Glomerular endothelial cell (primary cell): ENCODE measurements around the gene PCDH15. TPM values are rescaled to one million over a fixed set of nuclear protein-coding genes. Genes with fewer than 3 reads are reported as not detected.

Source experiments
- DNase-seq: peaks from one replicate; pipeline ENCODE4 v3.0.0-alpha.2; 2011; ENCODE audit warnings: low read depth, low spot score; ENCODE audit errors: extremely low read depth
- total RNA-seq: library from RNA; depleted of rRNA; stranded (reverse); fragments of >200 nt; gene quantifications from 2 replicates; pipeline ENCODE4 v1.2.3, GENCODE V29; 2015

PCDH15 gene
- not detected in 2 replicates for total RNA-seq

GRCh38 chr10:54800741-54801421 is at the start of gene PCDH15:
PCDH15 (minus strand) TSS chr10:54801231; CDS start chr10:54664262, 136,969 bp downstream.
- no peak for DNase-seq

DNA sequence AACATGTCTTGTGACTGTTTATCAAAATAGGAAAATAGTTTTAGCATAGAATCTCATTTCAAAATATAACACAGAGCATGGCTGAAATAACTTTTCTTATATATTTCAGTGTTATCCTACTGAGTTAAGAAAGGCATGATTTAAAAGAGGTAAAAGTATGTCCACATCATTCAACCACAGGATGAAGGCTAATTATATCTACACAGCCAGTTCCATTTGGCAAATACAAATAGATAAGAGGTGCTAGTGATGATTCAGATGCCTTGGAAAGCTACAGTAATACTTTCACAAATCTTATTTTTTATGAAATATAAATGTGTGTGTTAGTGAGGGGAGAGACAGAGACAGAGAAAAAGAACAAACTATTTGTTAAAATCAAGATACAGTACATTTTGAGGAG is 42.9 kb upstream of the PCDH15 start:
- DNase-seq, result no peak

- no peak for DNase-seq
Measured at GRCh38 chr10:54843085-54843646, 42.1 kb upstream of the PCDH15 start.

DNA sequence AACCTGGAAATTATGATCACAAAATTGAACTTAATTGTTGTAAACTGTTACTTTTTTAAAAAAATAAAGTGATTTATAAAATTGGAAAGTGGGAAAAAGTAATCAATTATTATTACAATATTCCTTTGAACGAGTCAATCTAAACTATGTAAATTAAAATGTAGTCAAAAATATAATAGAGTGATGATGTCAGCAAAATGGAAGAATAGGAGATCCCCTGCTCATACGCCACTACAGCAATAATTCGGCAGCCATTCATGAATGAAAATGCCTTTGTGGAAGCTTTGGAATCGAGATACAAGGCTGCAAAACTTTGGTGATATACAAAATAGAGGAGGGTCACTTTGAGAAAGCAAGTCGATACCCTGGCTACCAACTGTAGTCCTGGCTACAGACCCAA is 36.4 kb upstream of the PCDH15 start:
- no peak for DNase-seq

DNA sequence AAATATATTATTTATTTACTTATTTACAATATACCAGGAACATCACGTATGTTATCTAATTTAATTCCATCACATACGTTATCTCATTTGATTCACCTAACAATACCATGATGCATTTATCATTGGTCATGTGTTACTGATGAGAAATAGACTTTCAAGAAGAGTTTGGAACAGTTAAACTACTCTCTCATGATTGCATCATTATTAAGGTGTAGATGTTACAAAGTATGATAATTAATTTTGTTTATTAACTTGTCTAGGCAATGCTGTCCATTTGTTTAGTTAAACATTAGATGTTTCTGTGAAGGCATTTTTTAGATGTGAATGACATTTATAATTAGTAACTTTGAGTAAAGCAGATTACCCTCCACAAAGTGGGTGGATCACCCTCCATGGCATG is 32.0 kb upstream of the PCDH15 start:
- DNase-seq, result no peak

DNA sequence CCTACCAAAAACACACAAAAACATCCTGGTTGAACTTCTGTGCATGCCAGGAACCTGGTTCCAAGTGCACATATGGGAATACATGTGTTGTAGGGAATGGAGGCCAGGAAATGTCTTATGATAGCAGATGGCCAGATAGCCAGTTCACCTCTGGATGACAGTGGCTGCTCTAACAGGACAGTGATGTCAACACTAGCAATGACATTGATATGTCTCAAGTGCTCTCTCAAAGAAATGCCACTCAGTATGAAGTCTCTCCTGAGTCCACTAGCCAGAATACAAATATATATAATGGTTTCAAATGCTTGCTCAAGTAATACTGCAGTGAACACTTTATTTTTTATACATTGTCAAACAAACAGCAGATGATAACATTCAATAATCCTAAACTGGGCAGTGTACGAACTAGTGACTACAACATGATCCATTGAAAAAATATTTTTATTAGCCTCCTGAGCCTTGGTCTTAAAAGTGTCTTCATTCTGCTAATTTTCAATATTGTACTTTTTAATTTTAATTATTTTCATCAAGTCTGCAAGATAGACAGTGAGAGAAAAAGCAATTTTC is 26.0 kb upstream of the PCDH15 start:
- DNase-seq, result no peak

GRCh38 chr10:54815583-54815982 is 14.6 kb upstream of the PCDH15 start:
- DNase-seq, result no peak

- DNase-seq, result no peak
Measured at GRCh38 chr10:54808186-54808935, 7.3 kb upstream of the PCDH15 start.

DNA sequence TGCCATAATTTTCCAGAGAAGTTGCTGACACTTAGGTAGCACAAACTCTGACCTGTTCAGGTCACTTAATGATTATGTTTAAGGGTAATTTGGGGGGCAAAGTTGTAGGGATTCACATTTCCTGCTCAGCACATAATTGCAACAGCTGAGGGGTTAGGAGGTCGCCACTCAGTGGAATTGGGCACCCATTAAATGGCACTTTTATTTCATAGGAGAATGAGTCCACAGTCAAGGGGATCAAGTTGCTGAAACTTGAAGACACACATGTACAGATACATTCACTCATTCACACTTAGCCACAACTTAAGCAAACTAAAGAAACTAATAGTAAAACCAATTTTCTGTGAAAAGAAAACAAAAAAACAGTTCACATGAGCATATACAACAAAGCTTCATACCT is 1.5 kb downstream of the PCDH15 start:
- DNase-seq, result no peak

- peak; percentile 42 for DNase-seq
Measured at GRCh38 chr10:54797636-54798321, 3.3 kb downstream of the PCDH15 start.

GRCh38 chr10:54796881-54797280 is 4.2 kb downstream of the PCDH15 start:
- no peak for DNase-seq

DNA sequence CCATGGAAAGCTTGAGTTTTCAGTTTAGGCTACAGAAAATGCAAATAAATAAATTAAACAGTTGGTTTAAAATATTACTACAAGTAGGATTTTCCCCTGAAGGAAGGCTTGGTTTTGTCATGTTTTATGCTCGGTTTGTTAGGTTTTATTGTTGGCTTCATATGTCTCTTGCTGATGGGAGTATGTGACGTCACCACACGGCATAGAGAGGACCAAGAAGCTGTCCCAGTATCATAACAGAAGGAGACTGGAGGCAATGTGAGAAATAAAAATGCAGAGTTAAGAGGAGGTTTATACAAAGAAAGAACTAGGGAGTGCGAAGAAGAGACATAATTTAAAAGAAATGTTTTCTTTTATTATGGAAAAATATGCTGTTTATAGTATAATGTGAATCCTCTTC is 24.4 kb downstream of the PCDH15 start:
- DNase-seq, result no peak

DNA sequence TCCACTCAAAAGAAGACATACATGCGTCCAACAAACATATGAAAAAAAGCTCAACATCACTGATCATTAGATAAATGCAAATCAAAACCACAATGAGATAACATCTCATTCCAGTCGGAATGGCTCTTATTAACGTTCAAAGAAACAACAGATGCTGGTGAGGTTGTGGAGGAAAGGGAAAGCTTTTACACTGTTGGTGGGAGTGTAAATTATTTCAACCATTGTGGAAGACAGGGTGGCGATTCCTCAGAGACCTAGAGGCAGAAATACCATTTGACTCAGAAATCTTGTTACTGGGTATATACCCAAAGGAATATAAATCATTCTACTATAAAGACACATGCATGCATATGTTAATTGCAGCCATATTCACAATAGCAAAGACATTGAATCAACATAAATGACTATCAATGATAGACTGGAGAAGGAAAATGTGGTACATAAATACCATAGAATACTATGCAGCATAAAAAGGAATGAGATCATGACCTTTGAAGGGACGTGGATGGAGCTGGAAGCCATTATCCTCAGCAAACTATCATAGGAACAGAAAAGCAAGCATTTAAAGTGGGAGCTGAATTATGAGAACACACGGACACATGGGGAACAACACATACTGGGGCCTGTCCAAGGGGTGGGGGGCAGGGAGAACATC is 28.4 kb downstream of the PCDH15 start:
- no peak for DNase-seq

DNA sequence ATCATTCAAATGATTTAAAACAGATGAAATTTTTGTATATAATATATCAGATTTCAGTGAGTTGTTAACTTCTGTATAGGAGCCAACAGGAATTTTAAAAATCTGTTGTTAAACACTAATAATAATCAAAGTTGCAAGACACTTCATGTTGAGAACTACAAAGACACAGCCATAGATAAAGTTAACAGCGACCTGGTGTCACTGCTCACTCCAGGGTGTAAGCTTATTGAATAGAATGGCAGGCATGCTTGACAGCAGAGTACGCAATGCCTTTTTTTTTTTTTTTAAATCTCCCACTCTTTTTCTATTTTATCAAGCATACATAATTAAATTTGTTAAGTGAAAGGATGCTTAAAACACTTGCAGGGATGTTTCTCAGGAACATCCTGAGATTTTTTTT is 32.0 kb downstream of the PCDH15 start:
- no peak for DNase-seq

GRCh38 chr10:54758791-54759190 is 42.2 kb downstream of the PCDH15 start:
- DNase-seq, result no peak

- DNase-seq, result no peak
Measured at GRCh38 chr10:54749623-54750022, 51.4 kb downstream of the PCDH15 start.

DNA sequence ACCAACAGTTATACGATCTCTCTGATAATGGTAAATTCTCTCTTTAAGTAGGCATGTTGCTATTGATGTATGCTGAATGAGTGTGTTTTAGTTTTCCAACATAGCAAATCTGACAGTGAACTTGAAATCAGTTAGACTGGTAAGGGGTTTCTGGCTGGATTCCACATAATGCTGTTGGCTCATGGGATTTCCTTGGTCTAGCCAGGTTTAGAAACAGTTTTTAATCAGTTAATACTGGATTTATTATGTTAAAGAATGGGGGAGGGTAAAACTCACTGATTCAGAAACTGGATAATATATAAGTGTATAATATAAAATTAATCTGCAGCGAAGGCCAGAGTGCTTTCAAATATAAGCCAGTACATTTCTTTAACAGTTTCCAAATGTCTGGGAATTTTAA is 55.6 kb downstream of the PCDH15 start:
- no peak for DNase-seq

GRCh38 chr10:54742416-54742815 is 58.6 kb downstream of the PCDH15 start:
- no peak for DNase-seq

- DNase-seq, result no peak
Measured at GRCh38 chr10:54728511-54728910, 72.5 kb downstream of the PCDH15 start.

- no peak for DNase-seq
Measured at GRCh38 chr10:54722075-54722474, 79.0 kb downstream of the PCDH15 start.

GRCh38 chr10:54710918-54711317 is 90.1 kb downstream of the PCDH15 start:
- DNase-seq, result no peak
